ENCODE measurements around the gene RNF10.

Gene RNF10

GRCh38 chr12:120618954-120619615 lies 84.9 kb downstream of the RNF10 start:
- no peak for DNase-seq

- DNase-seq = no peak
Observed at GRCh38 chr12:120620624-120621023, 86.5 kb downstream of the RNF10 start.

- no peak for DNase-seq
Observed at GRCh38 chr12:120625557-120626419, 91.6 kb downstream of the RNF10 start.
